Loucy (cell line): Measurements from ENCODE around the gene AGO4.

Experiments
- H2AFZ ChIP-seq: fragments of 200-600 bp; sonication (generic); 2 replicates; pipeline ENCODE4 v1.6.0; 2016; ENCODE audit warnings: antibody characterized with exemption, mild to moderate bottlenecking, low read length, moderate library complexity
- H3F3A ChIP-seq: fragments of 200-600 bp; 2 replicates; pipeline ENCODE4 v1.6.0; 2016; ENCODE audit warnings: antibody characterized with exemption, low read depth, mild to moderate bottlenecking
- H3K27me3 ChIP-seq: fragments of 200-600 bp; sonication (generic); 2 replicates; pipeline ENCODE4 v1.6.1; 2014; ENCODE audit warnings: low read length, mild to moderate bottlenecking; ENCODE audit not compliant: insufficient read depth, poor library complexity, severe bottlenecking
- H3K36me3 ChIP-seq: fragments of 200-600 bp; sonication (generic); 2 replicates; pipeline ENCODE4 v1.6.1; 2016; ENCODE audit warnings: low read length; ENCODE audit not compliant: insufficient read depth
- H3K4me1 ChIP-seq: fragments of 200-600 bp; sonication (generic); 2 replicates; pipeline ENCODE4 v1.5.1; 2014; ENCODE audit warnings: low read length, mild to moderate bottlenecking; ENCODE audit not compliant: insufficient read depth, poor library complexity, severe bottlenecking
- H3K4me2 ChIP-seq: fragments of 200-600 bp; sonication (generic); 2 replicates; pipeline ENCODE4 v1.6.0; 2014; ENCODE audit warnings: antibody characterized with exemption, low read length, low read depth, mild to moderate bottlenecking; ENCODE audit not compliant: poor library complexity, severe bottlenecking
- H3K4me3 ChIP-seq: fragments of 200-600 bp; sonication (generic); 2 replicates; pipeline ENCODE4 v1.5.1; 2014; ENCODE audit warnings: low read length, mild to moderate bottlenecking, mixed read lengths; ENCODE audit not compliant: poor library complexity, severe bottlenecking
- H3K79me2 ChIP-seq: fragments of 200-600 bp; sonication (generic); 2 replicates; pipeline ENCODE4 v1.6.1; 2014; ENCODE audit warnings: low read length; ENCODE audit not compliant: insufficient read depth
- H3K9ac ChIP-seq: fragments of 200-600 bp; sonication (generic); 2 replicates; pipeline ENCODE4 v1.6.0; 2014; ENCODE audit warnings: mild to moderate bottlenecking, low read depth, low read length, moderate library complexity; ENCODE audit not compliant: poor library complexity, severe bottlenecking
- H3K9me2 ChIP-seq: fragments of 200-600 bp; sonication (generic); replicated peaks from 2 replicates; pipeline ENCODE4 v1.6.1; 2016; ENCODE audit warnings: low read depth, low read length, mixed read lengths
- H3K9me3 ChIP-seq: fragments of 200-600 bp; sonication (generic); 2 replicates; pipeline ENCODE4 v1.6.1; 2014; ENCODE audit warnings: mild to moderate bottlenecking, antibody characterized with exemption, low read length, low read depth; ENCODE audit not compliant: insufficient read depth
- H4K20me1 ChIP-seq: fragments of 200-600 bp; sonication (generic); 2 replicates; pipeline ENCODE4 v1.6.0; 2014; ENCODE audit warnings: antibody characterized with exemption, low read length, mild to moderate bottlenecking; ENCODE audit not compliant: insufficient read depth, poor library complexity, severe bottlenecking
- CTCF ChIP-seq: fragments of 200-600 bp; sonication (generic); conservative IDR thresholded peaks from 2 replicates; pipeline ENCODE4 v1.5.1; 2014; ENCODE audit warnings: mild to moderate bottlenecking, antibody characterized with exemption, low read length
- EZH2phosphoT487 ChIP-seq: fragments of 200-600 bp; IDR thresholded peaks from 2 replicates; pipeline ENCODE4 v1.6.1; 2018; ENCODE audit warnings: antibody characterized with exemption, mild to moderate bottlenecking, moderate library complexity, borderline replicate concordance

AGO4 gene

GRCh38 chr1:35847935-35848565 is 40.2 kb downstream of the AGO4 start:
- no peak overlapping the region for H2AFZ ChIP-seq
- H3K27me3 ChIP-seq: no peaks in the 10 kb centered on the region
- TF ChIP-seq CTCF (no peak), EZH2phosphoT487 (no peak)
- H3K4me2 ChIP-seq: no peak overlapping the region
- no peak overlapping the region for H3K4me3 ChIP-seq
- H3K79me2 ChIP-seq: no peaks in the 10 kb centered on the region
- no peaks in the 10 kb centered on the region for H3K4me1 ChIP-seq
- H3K9me2 ChIP-seq: no peaks in the 10 kb centered on the region
- H4K20me1 ChIP-seq: no peaks in the 10 kb centered on the region
- no peaks in the 10 kb centered on the region for H3K9me3 ChIP-seq
- H3K36me3 ChIP-seq: peaks cover 5% of the 10 kb centered on the region; the same call in 1 of the 2 replicates
- no peak overlapping the region for H3K9ac ChIP-seq
- H3F3A ChIP-seq: no peaks in the 10 kb centered on the region

GRCh38 chr1:35850051-35850450 is 42.2 kb downstream of the AGO4 start:
- Histone ChIP-seq H4K20me1 (no peaks in the 10 kb centered on the region), H3K4me3 (no peak overlapping the region), H3K27me3 (no peaks in the 10 kb centered on the region), H2AFZ (no peak overlapping the region), H3K36me3 (peaks cover 5% of the 10 kb centered on the region; the same call in 1 of the 2 replicates), H3K4me2 (no peak overlapping the region), H3K9me3 (no peaks in the 10 kb centered on the region), H3K9me2 (no peaks in the 10 kb centered on the region), H3F3A (no peaks in the 10 kb centered on the region), H3K79me2 (no peaks in the 10 kb centered on the region), H3K9ac (no peak overlapping the region), H3K4me1 (no peaks in the 10 kb centered on the region)
- TF ChIP-seq CTCF (no peak), EZH2phosphoT487 (no peak)

- TF ChIP-seq EZH2phosphoT487 (no peak), CTCF (no peak)
- no peaks in the 10 kb centered on the region for H3K4me1 ChIP-seq
These were observed 42.9 kb downstream of the AGO4 start for GRCh38 chr1:35850716-35851115.

More at GRCh38 chr1:35850716-35851115, 42.9 kb downstream of the AGO4 start:
- no peaks in the 10 kb centered on the region for H3K27me3 ChIP-seq
- H2AFZ ChIP-seq: no peak overlapping the region
- no peaks in the 10 kb centered on the region for H3F3A ChIP-seq
- peaks cover 5% of the 10 kb centered on the region; the same call in 1 of the 2 replicates for H3K36me3 ChIP-seq
- H3K4me3 ChIP-seq: no peak overlapping the region
- no peaks in the 10 kb centered on the region for H3K9me3 ChIP-seq
- H3K4me2 ChIP-seq: no peak overlapping the region
- H3K79me2 ChIP-seq: no peaks in the 10 kb centered on the region
- no peaks in the 10 kb centered on the region for H3K9me2 ChIP-seq
- no peak overlapping the region for H3K9ac ChIP-seq
- H4K20me1 ChIP-seq: no peaks in the 10 kb centered on the region
